ENCODE results near the gene ANKZF1.
"Not testable (repeated sequence)": the region's sequence is repeated elsewhere in the genome, so short reads cannot be mapped to it uniquely, and the experiment has no call there.

ANKZF1 gene

GRCh38 chr2:219201331-219201730 lies 28.3 kb upstream of the ANKZF1 start:
- H3K4me1 Mint-ChIP-seq (ENCODE audit: low read depth); intact Hi-C loops (cut with micrococcal nuclease); H3K9me3 Mint-ChIP-seq; H3K36me3 Mint-ChIP-seq (ENCODE audit: low read depth); H3K4me3 Mint-ChIP-seq; H3K27ac Mint-ChIP-seq: not testable (repeated sequence)
- H3K27me3 Mint-ChIP-seq, result peaks cover 18% of the 10 kb centered on the region

- H3K4me1 Mint-ChIP-seq (ENCODE audit: low read depth), result peaks cover 27% of the 10 kb centered on the region
- peaks cover 9% of the 10 kb centered on the region for H3K9me3 Mint-ChIP-seq
- H3K4me3 Mint-ChIP-seq, result no peak overlapping the region
- no peak overlapping the region for H3K27ac Mint-ChIP-seq
- H3K36me3 Mint-ChIP-seq (ENCODE audit: low read depth), result peaks cover 19% of the 10 kb centered on the region
- H3K27me3 Mint-ChIP-seq, result peaks cover 5% of the 10 kb centered on the region
- intact Hi-C loops (cut with micrococcal nuclease), result no loop called here
These were observed 25.0 kb upstream of the ANKZF1 start for GRCh38 chr2:219204425-219205164.

GRCh38 chr2:219205165-219205538 lies 24.5 kb upstream of the ANKZF1 start:
- Mint-ChIP-seq H3K36me3 (ENCODE audit: low read depth) (peaks cover 24% of the 10 kb centered on the region), H3K4me1 (ENCODE audit: low read depth) (peaks cover 32% of the 10 kb centered on the region), H3K4me3 (no peak overlapping the region), H3K27ac (no peak overlapping the region), H3K27me3 (peaks cover 5% of the 10 kb centered on the region), H3K9me3 (peaks cover 9% of the 10 kb centered on the region)
- intact Hi-C loops (cut with micrococcal nuclease), result no loop called here

GRCh38 chr2:219205981-219206327 lies 23.7 kb upstream of the ANKZF1 start:
- H3K9me3 Mint-ChIP-seq, result peaks cover 9% of the 10 kb centered on the region
- peaks cover 32% of the 10 kb centered on the region for H3K36me3 Mint-ChIP-seq (ENCODE audit: low read depth)
- H3K27ac Mint-ChIP-seq, result peak overlapping the region; percentile 83
- H3K4me1 Mint-ChIP-seq (ENCODE audit: low read depth), result peaks cover 33% of the 10 kb centered on the region
- H3K27me3 Mint-ChIP-seq, result peaks cover 4% of the 10 kb centered on the region
- intact Hi-C loops (cut with micrococcal nuclease), result loop anchor here (1.0 kb wide), 2 partner anchors 29 to 39 kb away; partner anchors contain the start of genes GLB1L and STK16
- H3K4me3 Mint-ChIP-seq, result peak overlapping the region; percentile 71

- Mint-ChIP-seq H3K4me3 (peak within 1 kb of the TSS; percentile 71), H3K4me1 (ENCODE audit: low read depth) (peaks cover 33% of the 10 kb centered on the region), H3K27ac (peak within 1 kb of the TSS; percentile 83), H3K9me3 (peaks cover 9% of the 10 kb centered on the region), H3K27me3 (peaks cover 4% of the 10 kb centered on the region), H3K36me3 (ENCODE audit: low read depth) (peaks cover 37% of the 10 kb centered on the region)
- intact Hi-C loops (cut with micrococcal nuclease), result loop anchor here (1.0 kb wide), 2 partner anchors 29 to 39 kb away; partner anchors contain the start of genes GLB1L and STK16
These were observed 23.1 kb upstream of the ANKZF1 start, which contains the start of gene ZFAND2B for GRCh38 chr2:219206328-219207133. Gene ZFAND2B (plus strand): TSS chr2:219206782. CDS start chr2:219206988, 206 bp downstream.

GRCh38 chr2:219207134-219207883 lies 22.3 kb upstream of the ANKZF1 start:
- peaks cover 33% of the 10 kb centered on the region for H3K4me1 Mint-ChIP-seq (ENCODE audit: low read depth)
- peaks cover 42% of the 10 kb centered on the region for H3K36me3 Mint-ChIP-seq (ENCODE audit: low read depth)
- peak overlapping the region; percentile 83 for H3K27ac Mint-ChIP-seq
- intact Hi-C loops (cut with micrococcal nuclease), result no loop called here
- peak overlapping the region; percentile 71 for H3K4me3 Mint-ChIP-seq
- peaks cover 9% of the 10 kb centered on the region for H3K9me3 Mint-ChIP-seq
- H3K27me3 Mint-ChIP-seq, result peaks cover 4% of the 10 kb centered on the region

GRCh38 chr2:219207884-219208740 lies 21.5 kb upstream of the ANKZF1 start:
- Mint-ChIP-seq H3K36me3 (ENCODE audit: low read depth) (peaks cover 50% of the 10 kb centered on the region), H3K4me1 (ENCODE audit: low read depth) (peaks cover 33% of the 10 kb centered on the region), H3K27ac (peak overlapping the region; percentile 83), H3K4me3 (peak overlapping the region; percentile 71), H3K9me3 (peaks cover 9% of the 10 kb centered on the region), H3K27me3 (peaks cover 4% of the 10 kb centered on the region)
- intact Hi-C loops (cut with micrococcal nuclease), result no loop called here

- H3K27ac Mint-ChIP-seq, result peak overlapping the region; percentile 83
- peaks cover 4% of the 10 kb centered on the region for H3K27me3 Mint-ChIP-seq
- H3K36me3 Mint-ChIP-seq (ENCODE audit: low read depth), result peaks cover 64% of the 10 kb centered on the region
- peaks cover 4% of the 10 kb centered on the region for H3K9me3 Mint-ChIP-seq
- peaks cover 33% of the 10 kb centered on the region for H3K4me1 Mint-ChIP-seq (ENCODE audit: low read depth)
- intact Hi-C loops (cut with micrococcal nuclease), result no loop called here
- no peak overlapping the region for H3K4me3 Mint-ChIP-seq
These were observed 20.1 kb upstream of the ANKZF1 start for GRCh38 chr2:219209236-219210195.

GRCh38 chr2:219210196-219210885 lies 19.3 kb upstream of the ANKZF1 start:
- peaks cover 33% of the 10 kb centered on the region for H3K4me1 Mint-ChIP-seq (ENCODE audit: low read depth)
- peaks cover 2% of the 10 kb centered on the region for H3K27me3 Mint-ChIP-seq
- H3K27ac Mint-ChIP-seq, result peak overlapping the region; percentile 1
- H3K36me3 Mint-ChIP-seq (ENCODE audit: low read depth), result peaks cover 69% of the 10 kb centered on the region
- H3K9me3 Mint-ChIP-seq, result no peaks in the 10 kb centered on the region
- H3K4me3 Mint-ChIP-seq, result no peak overlapping the region
- intact Hi-C loops (cut with micrococcal nuclease), result no loop called here

GRCh38 chr2:219210886-219211362 lies 18.7 kb upstream of the ANKZF1 start:
- H3K4me3 Mint-ChIP-seq, result no peak overlapping the region
- intact Hi-C loops (cut with micrococcal nuclease), result loop anchor here (1.0 kb wide), 1 partner anchor 51 kb away; the partner anchor contains the start of gene NHEJ1
- no peak overlapping the region for H3K27ac Mint-ChIP-seq
- peaks cover 74% of the 10 kb centered on the region for H3K36me3 Mint-ChIP-seq (ENCODE audit: low read depth)
- no peaks in the 10 kb centered on the region for H3K9me3 Mint-ChIP-seq
- H3K27me3 Mint-ChIP-seq, result peaks cover 4% of the 10 kb centered on the region
- H3K4me1 Mint-ChIP-seq (ENCODE audit: low read depth), result peaks cover 36% of the 10 kb centered on the region

GRCh38 chr2:219213026-219213415 lies 16.6 kb upstream of the ANKZF1 start:
- H3K27ac Mint-ChIP-seq, result no peak overlapping the region

More at GRCh38 chr2:219213026-219213415, 16.6 kb upstream of the ANKZF1 start:
- intact Hi-C loops (cut with micrococcal nuclease), result no loop called here
- Mint-ChIP-seq H3K36me3 (ENCODE audit: low read depth) (peaks cover 81% of the 10 kb centered on the region), H3K4me1 (ENCODE audit: low read depth) (peaks cover 40% of the 10 kb centered on the region), H3K27me3 (peaks cover 15% of the 10 kb centered on the region), H3K9me3 (no peaks in the 10 kb centered on the region), H3K4me3 (no peak overlapping the region)
